Panc1 (cell line): ENCODE data around the gene BMF.

Experiments
- POLR2AphosphoS5 ChIP-seq: IDR thresholded peaks from 2 replicates; pipeline ENCODE4 v1.6.1; 2012; ENCODE audit warnings: mild to moderate bottlenecking, low read depth, low read length, moderate library complexity
- TF ChIP-seq, protein P1 (sequence below): fragments of 450-650 bp; IDR thresholded peaks from 2 replicates; pipeline ENCODE4 v1.5.1; 2017; ENCODE audit warnings: mild to moderate bottlenecking
- TF ChIP-seq, protein P2 (sequence below), 2 experiments: IDR thresholded peaks; 2 replicates each; pipeline ENCODE4 v1.6.1; 2011 to 2012; ENCODE audit warnings: low read depth in 2 of 2, control low read depth in 1 of 2, low read length in 1 of 2, mild to moderate bottlenecking in 1 of 2, moderate library complexity in 1 of 2; ENCODE audit not compliant: insufficient read depth in 1 of 2

DNA sequence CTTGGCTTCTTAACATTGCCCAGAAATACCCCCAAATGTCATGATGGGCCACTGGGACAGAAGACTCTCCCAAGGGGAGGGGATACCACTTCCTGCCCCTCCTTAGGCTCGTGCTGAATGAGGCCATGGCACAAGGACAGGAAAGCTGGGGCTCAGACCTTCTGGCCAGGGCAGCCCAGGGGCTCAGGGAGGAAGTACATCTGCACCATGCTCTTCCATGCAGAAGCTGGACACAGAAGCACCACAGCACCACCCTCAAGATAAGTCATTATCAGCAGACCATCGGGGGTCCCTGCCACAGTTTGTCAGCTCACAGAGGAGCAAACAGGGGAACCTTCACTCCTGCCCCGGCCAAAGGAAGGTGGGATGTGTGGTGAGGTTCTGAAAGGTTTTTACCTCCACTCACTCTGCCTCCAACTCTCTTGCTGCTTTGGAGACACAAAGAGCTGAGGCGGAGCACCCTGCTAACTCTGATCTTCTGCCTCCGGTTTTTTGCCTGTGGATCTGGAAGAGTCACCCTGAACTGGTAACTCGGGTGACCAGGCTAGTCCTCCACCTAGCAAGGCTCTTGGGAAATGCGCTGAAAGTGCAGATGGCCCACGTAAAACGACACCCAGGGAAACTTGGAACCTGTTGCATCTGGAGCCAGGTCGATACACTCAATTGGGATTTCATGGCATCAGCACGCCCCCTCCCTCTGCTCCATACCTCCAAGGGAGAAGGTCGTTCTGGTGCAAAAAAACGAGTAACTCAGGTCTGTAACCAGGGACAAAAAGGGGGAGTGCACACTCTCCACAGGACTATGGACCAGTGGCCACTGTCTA is 8.3 kb downstream of the BMF start:
- TF ChIP-seq, protein P1, sequence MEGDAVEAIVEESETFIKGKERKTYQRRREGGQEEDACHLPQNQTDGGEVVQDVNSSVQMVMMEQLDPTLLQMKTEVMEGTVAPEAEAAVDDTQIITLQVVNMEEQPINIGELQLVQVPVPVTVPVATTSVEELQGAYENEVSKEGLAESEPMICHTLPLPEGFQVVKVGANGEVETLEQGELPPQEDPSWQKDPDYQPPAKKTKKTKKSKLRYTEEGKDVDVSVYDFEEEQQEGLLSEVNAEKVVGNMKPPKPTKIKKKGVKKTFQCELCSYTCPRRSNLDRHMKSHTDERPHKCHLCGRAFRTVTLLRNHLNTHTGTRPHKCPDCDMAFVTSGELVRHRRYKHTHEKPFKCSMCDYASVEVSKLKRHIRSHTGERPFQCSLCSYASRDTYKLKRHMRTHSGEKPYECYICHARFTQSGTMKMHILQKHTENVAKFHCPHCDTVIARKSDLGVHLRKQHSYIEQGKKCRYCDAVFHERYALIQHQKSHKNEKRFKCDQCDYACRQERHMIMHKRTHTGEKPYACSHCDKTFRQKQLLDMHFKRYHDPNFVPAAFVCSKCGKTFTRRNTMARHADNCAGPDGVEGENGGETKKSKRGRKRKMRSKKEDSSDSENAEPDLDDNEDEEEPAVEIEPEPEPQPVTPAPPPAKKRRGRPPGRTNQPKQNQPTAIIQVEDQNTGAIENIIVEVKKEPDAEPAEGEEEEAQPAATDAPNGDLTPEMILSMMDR, result no peak
- TF ChIP-seq, protein P2, sequence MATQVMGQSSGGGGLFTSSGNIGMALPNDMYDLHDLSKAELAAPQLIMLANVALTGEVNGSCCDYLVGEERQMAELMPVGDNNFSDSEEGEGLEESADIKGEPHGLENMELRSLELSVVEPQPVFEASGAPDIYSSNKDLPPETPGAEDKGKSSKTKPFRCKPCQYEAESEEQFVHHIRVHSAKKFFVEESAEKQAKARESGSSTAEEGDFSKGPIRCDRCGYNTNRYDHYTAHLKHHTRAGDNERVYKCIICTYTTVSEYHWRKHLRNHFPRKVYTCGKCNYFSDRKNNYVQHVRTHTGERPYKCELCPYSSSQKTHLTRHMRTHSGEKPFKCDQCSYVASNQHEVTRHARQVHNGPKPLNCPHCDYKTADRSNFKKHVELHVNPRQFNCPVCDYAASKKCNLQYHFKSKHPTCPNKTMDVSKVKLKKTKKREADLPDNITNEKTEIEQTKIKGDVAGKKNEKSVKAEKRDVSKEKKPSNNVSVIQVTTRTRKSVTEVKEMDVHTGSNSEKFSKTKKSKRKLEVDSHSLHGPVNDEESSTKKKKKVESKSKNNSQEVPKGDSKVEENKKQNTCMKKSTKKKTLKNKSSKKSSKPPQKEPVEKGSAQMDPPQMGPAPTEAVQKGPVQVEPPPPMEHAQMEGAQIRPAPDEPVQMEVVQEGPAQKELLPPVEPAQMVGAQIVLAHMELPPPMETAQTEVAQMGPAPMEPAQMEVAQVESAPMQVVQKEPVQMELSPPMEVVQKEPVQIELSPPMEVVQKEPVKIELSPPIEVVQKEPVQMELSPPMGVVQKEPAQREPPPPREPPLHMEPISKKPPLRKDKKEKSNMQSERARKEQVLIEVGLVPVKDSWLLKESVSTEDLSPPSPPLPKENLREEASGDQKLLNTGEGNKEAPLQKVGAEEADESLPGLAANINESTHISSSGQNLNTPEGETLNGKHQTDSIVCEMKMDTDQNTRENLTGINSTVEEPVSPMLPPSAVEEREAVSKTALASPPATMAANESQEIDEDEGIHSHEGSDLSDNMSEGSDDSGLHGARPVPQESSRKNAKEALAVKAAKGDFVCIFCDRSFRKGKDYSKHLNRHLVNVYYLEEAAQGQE (IDR thresholded peaks at IDR 0.05; ENCODE audit: insufficient read depth in 1 of 2, low read depth in 2 of 2, low read length in 1 of 2), result no peak
- TF ChIP-seq POLR2AphosphoS5, result no peak
